Ishikawa (cell line): ENCODE measurements around the gene ZNF480.

Source experiments
- CREB1 ChIP-seq: IDR thresholded peaks from 2 replicates; pipeline ENCODE4 v1.6.1; 2012; ENCODE audit warnings: low read depth
- EP300 ChIP-seq: IDR thresholded peaks from 2 replicates; pipeline ENCODE4 v1.6.1; 2012; ENCODE audit warnings: borderline replicate concordance
- NFIC ChIP-seq: IDR thresholded peaks from 2 replicates; pipeline ENCODE4 v1.6.1; 2012
- RAD21 ChIP-seq: IDR thresholded peaks from 2 replicates; pipeline ENCODE4 v1.6.1; 2012; ENCODE audit warnings: low read depth
- TAF1 ChIP-seq: IDR thresholded peaks from 2 replicates; pipeline ENCODE4 v1.6.1; 2012; ENCODE audit warnings: low read depth, mild to moderate bottlenecking
- YY1 ChIP-seq: IDR thresholded peaks from 2 replicates; pipeline ENCODE4 v1.6.1; 2012; ENCODE audit warnings: low read depth
- ZBTB7A ChIP-seq: IDR thresholded peaks from 2 replicates; pipeline ENCODE4 v1.6.1; 2012; ENCODE audit warnings: low read depth
- TF ChIP-seq, protein P1 (sequence below): IDR thresholded peaks from 2 replicates; pipeline ENCODE4 v1.6.1; 2012
- TF ChIP-seq, protein P2 (sequence below): IDR thresholded peaks from 2 replicates; pipeline ENCODE4 v1.6.1; 2012
- TF ChIP-seq, protein P3 (sequence below): IDR thresholded peaks from 2 replicates; pipeline ENCODE4 v1.6.1; 2012; ENCODE audit warnings: low read depth, mild to moderate bottlenecking

DNA sequence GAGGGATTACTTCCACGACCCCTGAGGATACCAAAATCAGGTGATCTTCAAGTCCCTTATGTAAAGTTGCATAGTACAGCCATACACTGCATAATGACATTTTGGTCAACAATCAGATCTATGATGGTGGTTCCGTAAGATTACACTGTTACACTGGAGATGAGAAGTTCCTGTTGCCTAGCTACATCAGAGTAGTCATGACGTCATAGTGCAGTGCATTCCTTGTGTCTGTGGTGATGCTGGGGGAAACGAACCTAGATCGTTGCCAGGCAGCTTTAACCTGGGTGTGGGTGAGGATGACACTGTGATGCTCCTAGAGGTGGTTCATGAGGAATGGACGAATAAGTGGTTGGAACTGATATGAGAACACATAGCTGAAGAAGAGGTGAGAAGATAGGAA, 48.2 kb downstream of the ZNF480 start:
- TF ChIP-seq RAD21 (no peak), EP300 (no peak), TAF1 (no peak), YY1 (no peak), CREB1 (no peak), ZBTB7A (no peak), NFIC (no peak)
- TF ChIP-seq, protein P1, sequence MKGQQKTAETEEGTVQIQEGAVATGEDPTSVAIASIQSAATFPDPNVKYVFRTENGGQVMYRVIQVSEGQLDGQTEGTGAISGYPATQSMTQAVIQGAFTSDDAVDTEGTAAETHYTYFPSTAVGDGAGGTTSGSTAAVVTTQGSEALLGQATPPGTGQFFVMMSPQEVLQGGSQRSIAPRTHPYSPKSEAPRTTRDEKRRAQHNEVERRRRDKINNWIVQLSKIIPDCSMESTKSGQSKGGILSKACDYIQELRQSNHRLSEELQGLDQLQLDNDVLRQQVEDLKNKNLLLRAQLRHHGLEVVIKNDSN = no peak
- TF ChIP-seq, protein P2, sequence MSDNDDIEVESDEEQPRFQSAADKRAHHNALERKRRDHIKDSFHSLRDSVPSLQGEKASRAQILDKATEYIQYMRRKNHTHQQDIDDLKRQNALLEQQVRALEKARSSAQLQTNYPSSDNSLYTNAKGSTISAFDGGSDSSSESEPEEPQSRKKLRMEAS = no peak
- TF ChIP-seq, protein P3, sequence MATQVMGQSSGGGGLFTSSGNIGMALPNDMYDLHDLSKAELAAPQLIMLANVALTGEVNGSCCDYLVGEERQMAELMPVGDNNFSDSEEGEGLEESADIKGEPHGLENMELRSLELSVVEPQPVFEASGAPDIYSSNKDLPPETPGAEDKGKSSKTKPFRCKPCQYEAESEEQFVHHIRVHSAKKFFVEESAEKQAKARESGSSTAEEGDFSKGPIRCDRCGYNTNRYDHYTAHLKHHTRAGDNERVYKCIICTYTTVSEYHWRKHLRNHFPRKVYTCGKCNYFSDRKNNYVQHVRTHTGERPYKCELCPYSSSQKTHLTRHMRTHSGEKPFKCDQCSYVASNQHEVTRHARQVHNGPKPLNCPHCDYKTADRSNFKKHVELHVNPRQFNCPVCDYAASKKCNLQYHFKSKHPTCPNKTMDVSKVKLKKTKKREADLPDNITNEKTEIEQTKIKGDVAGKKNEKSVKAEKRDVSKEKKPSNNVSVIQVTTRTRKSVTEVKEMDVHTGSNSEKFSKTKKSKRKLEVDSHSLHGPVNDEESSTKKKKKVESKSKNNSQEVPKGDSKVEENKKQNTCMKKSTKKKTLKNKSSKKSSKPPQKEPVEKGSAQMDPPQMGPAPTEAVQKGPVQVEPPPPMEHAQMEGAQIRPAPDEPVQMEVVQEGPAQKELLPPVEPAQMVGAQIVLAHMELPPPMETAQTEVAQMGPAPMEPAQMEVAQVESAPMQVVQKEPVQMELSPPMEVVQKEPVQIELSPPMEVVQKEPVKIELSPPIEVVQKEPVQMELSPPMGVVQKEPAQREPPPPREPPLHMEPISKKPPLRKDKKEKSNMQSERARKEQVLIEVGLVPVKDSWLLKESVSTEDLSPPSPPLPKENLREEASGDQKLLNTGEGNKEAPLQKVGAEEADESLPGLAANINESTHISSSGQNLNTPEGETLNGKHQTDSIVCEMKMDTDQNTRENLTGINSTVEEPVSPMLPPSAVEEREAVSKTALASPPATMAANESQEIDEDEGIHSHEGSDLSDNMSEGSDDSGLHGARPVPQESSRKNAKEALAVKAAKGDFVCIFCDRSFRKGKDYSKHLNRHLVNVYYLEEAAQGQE = no peak
